Stimulated activated CD8-positive, alpha-beta memory T cell treated with anti-CD3 and anti-CD28 coated beads, Interleukin-15, amount 100 ng/mL, for 48 hours (primary cell): ENCODE data around the gene FAM20B.
A peak's percentile ranks its signal among the peaks of the same experiment; 100 is the strongest.
"Not testable (repeated sequence)": the region's sequence is repeated elsewhere in the genome, so short reads cannot be mapped to it uniquely, and the experiment has no call there.

Experiments used
- DNase-seq, 2 donors: peaks; one replicate each; pipeline ENCODE4 v3.0.0-alpha.2; 2020; ENCODE audit warnings: low read depth in 2 of 2

The FAM20B gene

GRCh38 chr1:179025125-179025974 is at the start of gene FAM20B:
Gene FAM20B, plus strand, starts transcription at chr1:179025894. Its CDS starts 17,954 bp downstream, at chr1:179043848.
- DNase-seq, result peak; percentile 88 to 89

- no peak for DNase-seq
Observed at GRCh38 chr1:178976541-178976940, 49.2 kb upstream of the FAM20B start.

- no peak for DNase-seq
Observed at GRCh38 chr1:178986204-178986603, 39.5 kb upstream of the FAM20B start.

- DNase-seq, result not testable (repeated sequence)
Observed at GRCh38 chr1:178988198-178988597, 37.5 kb upstream of the FAM20B start.

- DNase-seq, result no peak
Observed at GRCh38 chr1:178993559-178993958, 32.1 kb upstream of the FAM20B start.

- no peak for DNase-seq
Observed at GRCh38 chr1:178997428-178997827, 28.3 kb upstream of the FAM20B start.

- no peak for DNase-seq
Observed at GRCh38 chr1:178998295-178998694, 27.4 kb upstream of the FAM20B start.

- no peak for DNase-seq
Observed at GRCh38 chr1:178999061-178999460, 26.6 kb upstream of the FAM20B start.

- no peak for DNase-seq
Observed at GRCh38 chr1:179001451-179001850, 24.2 kb upstream of the FAM20B start.

- DNase-seq, result not testable (repeated sequence)
Observed at GRCh38 chr1:179002064-179002463, 23.6 kb upstream of the FAM20B start.

- peak; percentile 34 to 58 for DNase-seq
Observed at GRCh38 chr1:179002552-179003345, 22.9 kb upstream of the FAM20B start.

- no peak for DNase-seq
Observed at GRCh38 chr1:179003512-179004066, 22.1 kb upstream of the FAM20B start.

- DNase-seq, result no peak
Observed at GRCh38 chr1:179007233-179007632, 18.5 kb upstream of the FAM20B start.

- DNase-seq, result no peak
Observed at GRCh38 chr1:179010671-179011070, 15.0 kb upstream of the FAM20B start.

- DNase-seq, result no peak
Observed at GRCh38 chr1:179012038-179012437, 13.7 kb upstream of the FAM20B start.

- DNase-seq, result no peak
Observed at GRCh38 chr1:179014123-179014522, 11.6 kb upstream of the FAM20B start.

GRCh38 chr1:179015396-179015795 is 10.3 kb upstream of the FAM20B start:
- DNase-seq, result no peak

- no peak for DNase-seq
Observed at GRCh38 chr1:179016706-179017382, 8.8 kb upstream of the FAM20B start.

- no peak for DNase-seq
Observed at GRCh38 chr1:179017383-179018326, 8.0 kb upstream of the FAM20B start.

- DNase-seq, result no peak
Observed at GRCh38 chr1:179021873-179022272, 3.8 kb upstream of the FAM20B start.
